Naive thymus-derived CD8-positive, alpha-beta T cell (primary cell): ENCODE data around the gene STXBP1. TPM values are rescaled to one million over a fixed set of nuclear protein-coding genes. Genes with fewer than 3 reads are reported as not detected.
"Not testable (repeated sequence)": the region's sequence is repeated elsewhere in the genome, so short reads cannot be mapped to it uniquely, and the experiment has no call there.

ENCODE experiments used
- ATAC-seq, 2 donors: fragments of 150-1000 bp; cut with Tn5 transposase in 1 of 2; sonication (Bioruptor Pico), chemical (Tn5 transposase) in 1 of 2; 1 replicate in 1 of 2; 2 replicates in 1 of 2; pipeline ENCODE4 v1.10.0; 2021; ENCODE audit warnings: mild to moderate bottlenecking in 2 of 2, moderate library complexity in 2 of 2
- POLR2A ChIA-PET: fragments of 350-600 bp; sonication (Branson Sonifier 250); formaldehyde crosslinking; loops from one replicate; lab custom pipeline; 2021; ENCODE audit warnings: antibody characterized with exemption; lab: Charles Lee
- DNase-seq, 10 donors: peaks; one replicate each; pipeline versions ENCODE4 v3.0.0 to v3.0.0-alpha.2; 2020 to 2022
- H3K27ac Mint-ChIP-seq, 10 donors: one replicate each; pipeline ENCODE4 v1.8.0; 2020 to 2022; ENCODE audit warnings: mild to moderate bottlenecking in 10 of 10, mixed read lengths in 10 of 10, moderate library complexity in 4 of 10, inconsistent platforms in 1 of 10
- H3K27me3 Mint-ChIP-seq, 5 donors: one replicate each; pipeline ENCODE4 v1.8.0; 2021 to 2022; ENCODE audit warnings: mixed read lengths in 5 of 5
- H3K36me3 Mint-ChIP-seq, 3 donors: one replicate each; pipeline ENCODE4 v1.8.0; 2020 to 2022; ENCODE audit warnings: mixed read lengths in 3 of 3, mild to moderate bottlenecking in 2 of 3, inconsistent platforms in 1 of 3
- H3K4me1 Mint-ChIP-seq, 4 donors: one replicate each; pipeline ENCODE4 v1.8.0; 2021 to 2022; ENCODE audit warnings: mixed read lengths in 4 of 4
- H3K4me3 Mint-ChIP-seq, 10 donors: one replicate each; pipeline ENCODE4 v1.8.0; 2020 to 2022; ENCODE audit warnings: mild to moderate bottlenecking in 10 of 10, mixed read lengths in 10 of 10, moderate library complexity in 6 of 10, inconsistent platforms in 1 of 10
- H3K9me3 Mint-ChIP-seq, 9 donors: one replicate each; pipeline ENCODE4 v1.8.0; 2020 to 2022; ENCODE audit warnings: mixed read lengths in 9 of 9, mild to moderate bottlenecking in 3 of 9, inconsistent platforms in 1 of 9, moderate library complexity in 1 of 9
- polyA plus RNA-seq, 3 donors: library from polyadenylated mRNA; unstranded; fragments of 300-500 nt; fragmentation: Illumina TruSeq; gene quantifications; one replicate each; pipeline ENCODE4 v1.2.3, GENCODE V29; 2021
- total RNA-seq, 8 experiments: library from RNA in 2 of 8; stranded (reverse) in 2 of 8; gene quantifications; one replicate each; pipeline ENCODE4 v1.2.3 and lab custom pipeline; 2021 to 2026

STXBP1 gene
- total and polyA plus RNA-seq, 5 experiments from 2014 or later = 3.4 to 39.7 (median 10.3) TPM

- Mint-ChIP-seq H3K4me3 (no peak overlapping the region), H3K36me3 (no peaks in the 10 kb centered on the region), H3K27ac (no peak overlapping the region), H3K27me3 (peaks cover 0 to 9% (median 0%) of the 10 kb centered on the region in 5 donors), H3K9me3 (no peaks in the 10 kb centered on the region), H3K4me1 (peaks cover 0 to 9% (median 8%) of the 10 kb centered on the region in 4 donors)
- DNase-seq (no peak), ATAC-seq (no peak)
- POLR2A ChIA-PET = interaction anchor here (0.5 to 2.6 kb wide), 2 partner anchors 10 to 11 kb away, joined by 3 to 8 read pairs; no protein-coding TSS in a partner anchor
These were observed 8.9 kb upstream of the STXBP1 start for GRCh38 chr9:127603226-127603625.

DNA sequence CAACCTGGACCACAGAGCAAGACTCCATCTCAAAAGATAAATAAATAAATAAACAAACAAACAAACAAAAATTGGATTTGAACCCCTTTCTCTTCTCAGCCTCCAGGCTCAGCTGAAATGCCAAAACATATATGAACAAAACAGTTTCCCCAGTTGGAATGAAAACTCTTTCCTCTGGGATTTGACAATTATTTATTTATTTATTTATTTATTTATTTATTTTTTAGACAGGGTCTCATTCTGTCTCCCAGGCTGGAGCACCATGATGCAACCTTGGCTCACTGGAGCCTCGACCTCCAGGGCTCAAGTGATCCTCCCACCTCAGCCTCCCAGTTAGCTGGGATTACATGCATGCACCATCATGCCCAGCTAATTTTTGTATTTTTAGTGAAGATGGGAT is 6.0 kb upstream of the STXBP1 start:
- DNase-seq = no peak
- Mint-ChIP-seq H3K4me1 (peaks cover 2 to 18% (median 15%) of the 10 kb centered on the region in 4 donors), H3K4me3 (no peak overlapping the region), H3K27ac (no peak overlapping the region), H3K27me3 (peaks cover 0 to 18% (median 3%) of the 10 kb centered on the region in 5 donors), H3K36me3 (no peaks in the 10 kb centered on the region), H3K9me3 (no peaks in the 10 kb centered on the region)
- no peak for ATAC-seq
- POLR2A ChIA-PET = interaction anchor here (0.7 kb wide), 1 partner anchor 316 kb away, joined by 3 read pairs; no protein-coding TSS in a partner anchor

- peaks cover 9 to 27% (median 26%) of the 10 kb centered on the region in 4 donors for H3K4me1 Mint-ChIP-seq
- H3K27ac Mint-ChIP-seq = peak overlapping the region in 9 of 10 donors; percentile 54 to 96 (median 90)
- peaks cover 0 to 19% (median 3%) of the 10 kb centered on the region in 5 donors for H3K27me3 Mint-ChIP-seq
- peak overlapping the region; percentile 82 to 92 (median 89) for H3K4me3 Mint-ChIP-seq
- POLR2A ChIA-PET = interaction anchor here (0.6 to 2.4 kb wide), 13 partner anchors 9 to 309 kb away, joined by 3 to 10 read pairs (median 4); partner anchors contain the start of genes CDK9, LRSAM1, RPL12 and ST6GALNAC4
- DNase-seq (peak; percentile 65 to 87 (median 76)), ATAC-seq (peak; percentile 65 to 66)
- no peaks in the 10 kb centered on the region for H3K36me3 Mint-ChIP-seq
- H3K9me3 Mint-ChIP-seq = no peaks in the 10 kb centered on the region
These were observed 3.7 kb upstream of the STXBP1 start for GRCh38 chr9:127608104-127608966.

DNA sequence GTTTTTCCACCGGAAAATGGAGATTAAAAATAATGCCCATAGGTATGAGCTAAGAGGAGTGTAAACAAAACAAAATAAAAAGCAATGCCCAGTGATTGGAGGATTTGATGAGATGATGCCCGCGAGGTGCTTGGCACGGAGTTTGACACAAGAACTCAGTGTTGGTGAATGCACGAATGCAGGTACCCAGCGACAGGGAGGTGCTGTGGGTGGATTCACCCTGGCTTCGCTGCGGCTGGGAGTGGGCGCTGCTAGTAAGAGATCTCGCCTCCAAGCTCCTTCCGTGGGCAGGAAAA is 526 bp upstream of the STXBP1 start:
- peak; percentile 18 to 22 for ATAC-seq

DNA sequence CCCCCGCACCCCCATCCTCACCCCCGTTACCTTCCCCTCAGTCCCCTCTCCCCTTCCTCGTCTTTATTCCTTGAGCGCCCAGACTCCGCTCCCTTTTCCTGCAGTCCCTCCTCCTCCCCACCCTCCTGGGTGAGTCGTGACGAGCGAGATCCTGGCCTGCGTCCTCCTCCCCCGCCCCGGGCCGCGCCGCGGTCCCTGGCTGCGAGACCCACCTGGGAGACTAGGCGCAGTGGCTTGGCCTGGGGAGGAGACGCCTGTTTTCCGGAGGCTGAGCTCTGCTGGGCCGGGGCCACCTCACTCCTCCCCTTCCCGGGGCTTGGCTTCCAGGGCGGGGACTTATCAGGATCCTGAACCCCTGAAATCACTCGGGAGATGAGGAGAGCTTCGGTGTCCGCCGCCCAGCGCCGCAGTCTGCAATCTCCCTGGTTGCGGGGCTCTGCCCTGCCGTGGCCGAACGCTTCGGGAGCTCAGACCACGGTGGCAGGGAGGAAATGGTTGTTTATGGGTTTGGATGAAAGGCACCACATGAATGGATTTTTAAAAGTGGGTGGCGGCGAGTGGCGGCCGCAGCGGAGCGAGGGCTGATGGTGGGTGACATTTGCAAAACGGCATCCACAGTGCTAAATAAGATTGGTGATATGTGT is 984 bp downstream of the STXBP1 start:
- peaks cover 0 to 29% (median 0%) of the 10 kb centered on the region in 5 donors for H3K27me3 Mint-ChIP-seq
- H3K9me3 Mint-ChIP-seq = no peaks in the 10 kb centered on the region
- POLR2A ChIA-PET = interaction anchor here (0.6 to 1.4 kb wide), 7 partner anchors 9 to 413 kb away, joined by 3 to 8 read pairs (median 4); partner anchors contain the start of genes PTRH1 and TTC16
- no peaks in the 10 kb centered on the region for H3K36me3 Mint-ChIP-seq
- ATAC-seq (peak; percentile 24), DNase-seq (peak; percentile 7 to 73 (median 52))
- peak overlapping the region in 9 of 10 donors; percentile 60 to 95 (median 85) for H3K27ac Mint-ChIP-seq
- H3K4me1 Mint-ChIP-seq = peaks cover 15 to 28% (median 27%) of the 10 kb centered on the region in 4 donors
- peak overlapping the region; percentile 86 to 97 (median 91) for H3K4me3 Mint-ChIP-seq

More for the DNA sequence above, 526 bp upstream of the STXBP1 start:
- POLR2A ChIA-PET = interaction anchor here (0.7 to 1.6 kb wide), 2 partner anchors 85 to 109 kb away, joined by 3 to 4 read pairs; no protein-coding TSS in a partner anchor
- Mint-ChIP-seq H3K9me3 (no peaks in the 10 kb centered on the region), H3K27me3 (peaks cover 0 to 33% (median 0%) of the 10 kb centered on the region in 5 donors), H3K4me3 (peak overlapping the region; percentile 92 to 99 (median 98)), H3K27ac (peak overlapping the region; percentile 18 to 96 (median 88)), H3K36me3 (no peaks in the 10 kb centered on the region), H3K4me1 (peaks cover 15 to 35% (median 33%) of the 10 kb centered on the region in 4 donors)
- DNase-seq = no peak

GRCh38 chr9:127613583-127613954 is 1.5 kb downstream of the STXBP1 start:
- H3K27ac Mint-ChIP-seq = peak overlapping the region in 7 of 10 donors; percentile 74 to 95 (median 86)
- POLR2A ChIA-PET = interaction anchor here (0.6 to 1.4 kb wide), 6 partner anchors 10 to 170 kb away, joined by 3 to 8 read pairs (median 4); partner anchors contain the start of genes PTRH1 and TTC16
- H3K27me3 Mint-ChIP-seq = peaks cover 0 to 29% (median 0%) of the 10 kb centered on the region in 5 donors
- ATAC-seq = no peak
- no peaks in the 10 kb centered on the region for H3K9me3 Mint-ChIP-seq
- H3K4me3 Mint-ChIP-seq = peak overlapping the region; percentile 86 to 97 (median 91)
- H3K4me1 Mint-ChIP-seq = peaks cover 15 to 24% (median 23%) of the 10 kb centered on the region in 4 donors
- no peaks in the 10 kb centered on the region for H3K36me3 Mint-ChIP-seq
- DNase-seq = no peak

- DNase-seq (no peak), ATAC-seq (no peak)
- Mint-ChIP-seq H3K4me1 (peaks cover 13 to 20% (median 17%) of the 10 kb centered on the region in 4 donors), H3K27me3 (peaks cover 0 to 25% (median 0%) of the 10 kb centered on the region in 5 donors), H3K4me3 (no peak overlapping the region), H3K9me3 (no peaks in the 10 kb centered on the region), H3K27ac (no peak overlapping the region), H3K36me3 (no peaks in the 10 kb centered on the region)
- POLR2A ChIA-PET = no interaction called here
These were observed 2.9 kb downstream of the STXBP1 start for GRCh38 chr9:127614961-127615360.

DNA sequence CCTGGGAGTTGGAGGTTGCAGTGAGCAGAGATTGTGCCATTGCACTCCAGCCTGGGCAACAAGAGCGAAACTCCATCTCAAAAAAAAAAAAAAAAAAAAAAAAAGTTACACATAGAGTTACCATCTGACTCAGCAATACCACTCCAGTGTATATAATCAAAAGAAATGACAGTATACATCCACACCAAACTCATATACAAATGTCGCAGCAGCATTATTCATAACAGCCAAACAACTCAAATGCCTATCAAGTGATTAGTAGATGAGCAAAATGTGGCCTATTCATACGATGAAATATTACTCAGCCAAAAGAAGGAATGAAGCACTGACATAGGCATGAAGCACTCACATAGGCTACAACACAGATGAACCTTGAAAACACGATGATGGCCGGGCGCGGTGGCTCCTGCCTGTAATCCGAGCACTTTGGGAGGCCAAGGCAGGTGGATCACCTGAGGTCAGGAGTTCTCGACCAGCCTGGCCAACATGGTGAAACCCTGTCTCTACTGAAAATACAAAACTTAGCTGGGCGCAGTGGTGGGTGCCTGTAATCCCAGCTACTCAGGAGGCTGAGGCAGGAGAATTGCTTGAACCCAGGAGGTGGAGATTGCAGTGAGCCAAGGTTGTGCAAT is 9.4 kb downstream of the STXBP1 start:
- H3K27me3 Mint-ChIP-seq, H3K4me3 Mint-ChIP-seq, H3K36me3 Mint-ChIP-seq, POLR2A ChIA-PET, ATAC-seq, H3K9me3 Mint-ChIP-seq, H3K4me1 Mint-ChIP-seq, DNase-seq: not testable (repeated sequence)
- H3K27ac Mint-ChIP-seq = peak overlapping the region in 1 of 10 donors; percentile 29

- H3K4me1 Mint-ChIP-seq = peaks cover 0 to 3% (median 1%) of the 10 kb centered on the region in 4 donors
- no peaks in the 10 kb centered on the region for H3K36me3 Mint-ChIP-seq
- no peaks in the 10 kb centered on the region for H3K27me3 Mint-ChIP-seq
- no peak for ATAC-seq
- no peak overlapping the region for H3K4me3 Mint-ChIP-seq
- H3K9me3 Mint-ChIP-seq = no peaks in the 10 kb centered on the region
- no peak overlapping the region for H3K27ac Mint-ChIP-seq
- no peak for DNase-seq
- POLR2A ChIA-PET = interaction anchor here (0.6 kb wide), 3 partner anchors 10 to 1553 kb away, joined by 3 to 8 read pairs (median 6); no protein-coding TSS in a partner anchor
These were observed 14.8 kb downstream of the STXBP1 start for GRCh38 chr9:127626752-127627493.

- DNase-seq = no peak
- POLR2A ChIA-PET = no interaction called here
- Mint-ChIP-seq H3K4me1 (peaks cover 0 to 3% (median 1%) of the 10 kb centered on the region in 4 donors), H3K27ac (no peak overlapping the region), H3K4me3 (no peak overlapping the region), H3K36me3 (no peaks in the 10 kb centered on the region), H3K9me3 (no peaks in the 10 kb centered on the region), H3K27me3 (no peaks in the 10 kb centered on the region)
- ATAC-seq = no peak
These were observed 15.4 kb downstream of the STXBP1 start for GRCh38 chr9:127627494-127627855.

GRCh38 chr9:127628758-127629467 is 16.8 kb downstream of the STXBP1 start:
- Mint-ChIP-seq H3K4me3 (no peak overlapping the region), H3K27me3 (no peaks in the 10 kb centered on the region), H3K36me3 (no peaks in the 10 kb centered on the region), H3K9me3 (no peaks in the 10 kb centered on the region), H3K27ac (peak overlapping the region in 1 of 10 donors; percentile 47), H3K4me1 (peaks cover 4 to 8% (median 7%) of the 10 kb centered on the region in 4 donors)
- ATAC-seq (no peak), DNase-seq (no peak)
- POLR2A ChIA-PET = no interaction called here
